ENCODE data around the gene A2ML1. TPM values are rescaled to one million over a fixed set of nuclear protein-coding genes. Genes with fewer than 3 reads are reported as not detected.
"Not testable (repeated sequence)": the region's sequence is repeated elsewhere in the genome, so short reads cannot be mapped to it uniquely, and the experiment has no call there.

The A2ML1 gene
- total and polyA plus RNA-seq, 12 donors = 0.13 to 0.20 TPM; not detected in 10

DNA sequence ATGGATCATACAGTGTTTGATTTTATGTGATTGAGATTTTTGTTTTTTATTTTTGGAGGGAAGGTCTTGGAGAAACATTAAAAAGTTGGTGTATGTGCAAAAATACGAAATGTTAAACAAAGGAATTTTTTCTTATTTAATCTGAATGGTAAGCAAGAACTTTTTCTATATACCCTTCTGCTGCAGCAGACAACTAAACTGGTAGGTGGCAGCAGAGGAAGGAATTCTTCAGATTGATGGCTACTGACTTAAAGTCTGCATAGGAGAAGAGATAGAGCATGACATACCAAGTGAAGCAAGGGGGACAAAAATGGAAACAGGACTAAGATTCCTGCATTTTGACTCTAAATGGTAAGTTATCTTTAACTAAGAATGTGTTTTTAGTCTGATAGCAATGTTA, 42.0 kb upstream of the A2ML1 start:
- H3K27me3 ChIP-seq = no peaks in the 10 kb centered on the region
- no peaks in the 10 kb centered on the region for H3K9me3 ChIP-seq
- peaks cover 0 to 32% (median 12%) of the 10 kb centered on the region in 9 donors for H3K4me1 ChIP-seq
- 86 to 88% methylated on average over 1 of the region's 1 CpG for WGBS, 2 donors
- H3K4me3 ChIP-seq = no peak overlapping the region
- peak in 7 of 9 donors; percentile 20 to 55 (median 35) for TF ChIP-seq CTCF (IDR thresholded peaks at IDR 0.05)
- H3K27ac ChIP-seq = no peak overlapping the region
- ATAC-seq (peak in 1 of 8 donors; percentile 56), DNase-seq (no peak)
- intact Hi-C loops (cut with DNase I) = loop anchor here in 5 of 10 donors (5.0 to 10.0 kb wide), 4 partner anchors 84 to 114 kb away; no protein-coding TSS in a partner anchor
- H3K36me3 ChIP-seq = peaks cover 0 to 27% (median 4%) of the 10 kb centered on the region in 9 donors

DNA sequence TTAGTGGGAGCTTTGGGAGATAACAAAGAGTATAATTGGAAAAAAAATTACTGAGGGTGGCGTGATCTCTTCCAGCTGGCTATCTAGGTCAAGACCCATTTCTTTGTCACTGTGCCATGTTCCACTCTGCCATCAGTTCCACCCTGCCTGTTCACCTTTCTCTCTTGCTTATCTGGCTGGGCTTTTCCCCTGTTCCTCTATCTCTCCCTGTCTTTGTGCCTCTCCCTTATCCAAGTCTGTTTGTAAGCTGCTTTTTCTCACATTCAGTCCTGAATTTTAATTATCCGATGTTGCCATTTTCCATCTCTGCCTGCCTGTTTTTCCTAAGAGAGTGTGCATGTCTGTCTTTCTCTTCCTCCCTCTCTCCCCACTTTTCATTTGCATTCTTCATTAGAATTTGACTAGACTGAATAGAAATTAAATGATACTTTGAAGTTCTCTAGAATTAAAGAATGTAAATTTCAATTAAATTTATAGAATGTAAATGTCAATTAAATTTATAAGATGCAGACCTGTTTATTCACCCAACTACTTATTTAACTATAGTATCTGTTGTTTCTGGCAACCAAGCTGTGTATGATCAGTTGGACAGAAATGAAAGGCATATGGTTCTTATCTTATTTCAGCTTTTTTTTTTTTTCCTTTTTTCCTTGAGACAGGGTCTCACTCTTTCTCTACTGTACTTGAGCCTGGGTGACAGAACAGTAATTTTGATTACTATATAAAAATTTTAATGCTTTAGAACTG, 40.9 kb upstream of the A2ML1 start:
- peaks cover 0 to 20% (median 4%) of the 10 kb centered on the region in 9 donors for H3K36me3 ChIP-seq
- no peak overlapping the region for H3K27ac ChIP-seq
- ATAC-seq (peak in 2 of 8 donors; percentile 43 to 48), DNase-seq (no peak)
- no peaks in the 10 kb centered on the region for H3K9me3 ChIP-seq
- peaks cover 0 to 32% (median 12%) of the 10 kb centered on the region in 9 donors for H3K4me1 ChIP-seq
- TF ChIP-seq CTCF (IDR thresholded peaks at IDR 0.05) = no peak
- no peaks in the 10 kb centered on the region for H3K27me3 ChIP-seq
- no peak overlapping the region for H3K4me3 ChIP-seq
- WGBS, 2 donors = 37 to 52% methylated on average over 2 of the region's 2 CpGs
- intact Hi-C loops (cut with DNase I) = loop anchor here in 5 of 10 donors (5.0 to 10.0 kb wide), 4 partner anchors 83 to 113 kb away; no protein-coding TSS in a partner anchor

DNA sequence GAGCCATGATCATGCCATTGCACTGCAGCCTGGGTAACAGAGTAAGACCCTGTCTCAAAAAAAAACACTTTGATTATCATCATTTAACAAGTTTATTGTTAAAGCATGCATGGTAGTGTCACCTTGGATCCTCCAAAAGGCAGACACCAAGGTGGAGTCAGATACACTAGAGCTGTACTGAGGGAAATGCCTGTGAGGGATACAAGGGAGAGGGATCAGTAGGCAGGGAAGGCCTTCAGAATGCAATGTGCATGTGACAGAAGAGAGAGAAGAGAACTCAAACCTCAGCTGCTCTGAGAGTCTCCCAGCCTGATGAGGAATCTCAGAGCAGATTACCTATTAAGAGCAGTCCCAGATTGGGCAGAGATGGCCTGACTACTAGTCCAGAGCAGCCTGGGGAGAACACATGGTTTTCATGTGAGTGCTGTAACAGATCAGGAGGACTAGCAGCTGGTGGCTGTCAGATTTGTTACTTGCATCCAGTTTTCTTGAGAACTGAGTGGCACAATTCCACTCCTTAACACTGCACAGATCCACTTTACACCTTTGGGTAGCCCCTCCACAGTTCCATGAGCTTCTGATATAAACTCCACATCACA, 38.0 kb upstream of the A2ML1 start:
- no peaks in the 10 kb centered on the region for H3K9me3 ChIP-seq
- H3K4me3 ChIP-seq = no peak overlapping the region
- no peaks in the 10 kb centered on the region for H3K27me3 ChIP-seq
- peaks cover 0 to 24% (median 12%) of the 10 kb centered on the region in 9 donors for H3K4me1 ChIP-seq
- no peak for TF ChIP-seq CTCF (IDR thresholded peaks at IDR 0.05)
- DNase-seq (no peak), ATAC-seq (no peak)
- no peak overlapping the region for H3K27ac ChIP-seq
- intact Hi-C loops (cut with DNase I) = loop anchor here in 5 of 10 donors (5.0 to 10.0 kb wide), 4 partner anchors 80 to 110 kb away; no protein-coding TSS in a partner anchor
- H3K36me3 ChIP-seq = peaks cover 0 to 10% (median 4%) of the 10 kb centered on the region in 9 donors

- 81 to 87% methylated on average over 4 of the region's 4 CpGs for WGBS, 2 donors
- Histone ChIP-seq H3K36me3 (peaks cover 0 to 10% (median 4%) of the 10 kb centered on the region in 9 donors), H3K27me3 (no peaks in the 10 kb centered on the region), H3K4me3 (no peak overlapping the region), H3K27ac (no peak overlapping the region), H3K9me3 (no peaks in the 10 kb centered on the region), H3K4me1 (peaks cover 0 to 14% (median 12%) of the 10 kb centered on the region in 9 donors)
- intact Hi-C loops (cut with DNase I) = loop anchor here in 3 of 10 donors (10.0 kb wide), 2 partner anchors 79 to 109 kb away; no protein-coding TSS in a partner anchor
- ATAC-seq (no peak), DNase-seq (no peak)
- TF ChIP-seq CTCF (IDR thresholded peaks at IDR 0.05) = no peak
Measured at GRCh38 chr12:8785499-8785898, 36.9 kb upstream of the A2ML1 start.

- H3K27me3 ChIP-seq, DNase-seq, H3K4me1 ChIP-seq, H3K9me3 ChIP-seq, H3K27ac ChIP-seq, ATAC-seq, H3K4me3 ChIP-seq: not testable (repeated sequence)
- intact Hi-C loops (cut with DNase I) = loop anchor here in 3 of 10 donors (10.0 kb wide), 2 partner anchors 78 to 108 kb away; no protein-coding TSS in a partner anchor
- peaks cover 0 to 10% (median 4%) of the 10 kb centered on the region in 9 donors for H3K36me3 ChIP-seq
- 96 to 98% methylated on average over 19 to 28 of the region's 28 CpGs for WGBS, 2 donors
Measured at GRCh38 chr12:8787206-8787605, 35.2 kb upstream of the A2ML1 start.

DNA sequence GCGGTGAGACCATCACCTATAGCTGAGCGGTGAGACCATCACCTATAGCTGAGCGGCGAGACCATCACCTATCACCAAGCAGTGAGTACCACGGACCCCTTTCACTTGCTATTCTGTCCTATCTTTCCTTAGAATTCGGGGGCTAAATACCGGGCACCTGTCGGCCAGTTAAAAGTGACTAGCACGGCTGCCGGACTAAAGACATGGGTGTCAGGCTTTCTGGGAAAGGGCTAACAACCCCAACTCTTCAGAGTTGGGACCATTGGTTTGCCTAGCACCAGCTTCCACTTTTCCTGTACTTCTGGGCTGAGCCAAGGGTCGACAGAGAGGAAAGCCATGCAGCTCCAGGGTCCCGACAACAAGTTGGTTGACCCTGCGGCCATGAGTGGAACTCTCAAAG, 33.7 kb upstream of the A2ML1 start:
- intact Hi-C loops (cut with DNase I) = loop anchor here in 3 of 10 donors (10.0 kb wide), 2 partner anchors 76 to 106 kb away; no protein-coding TSS in a partner anchor
- not testable (repeated sequence) for H3K27me3 ChIP-seq, H3K36me3 ChIP-seq, H3K27ac ChIP-seq, ATAC-seq, H3K9me3 ChIP-seq, DNase-seq, H3K4me1 ChIP-seq
- 66 to 77% methylated on average over 13 of the region's 13 CpGs for WGBS, 2 donors
- peak overlapping the region in 3 of 10 donors; percentile 8 to 39 (median 20) for H3K4me3 ChIP-seq

Data from heart right ventricle (tissue), 16 donors.